A673 (cell line): ENCODE data around the gene HSPB6.

ENCODE experiments used
- CTCF ChIP-seq: fragments of 300-800, 200-600 bp; sonication (generic); conservative IDR thresholded peaks from 2 replicates; pipeline ENCODE4 v1.5.1; 2017; ENCODE audit warnings: low read depth, mild to moderate bottlenecking, antibody characterized with exemption, low read length, moderate library complexity, mixed read lengths
- EZH2 ChIP-seq: fragments of 200-600 bp; sonication (generic); IDR thresholded peaks from 2 replicates; pipeline ENCODE4 v1.6.1; 2017; ENCODE audit warnings: borderline replicate concordance, low read depth, mild to moderate bottlenecking, mixed read lengths, antibody characterized with exemption, low read length; ENCODE audit not compliant: poor library complexity, severe bottlenecking

- no peak for TF ChIP-seq CTCF
- TF ChIP-seq EZH2: no peak
Measured at GRCh38 chr19:35721374-35721773, 35.5 kb downstream of the HSPB6 start.
